Common myeloid progenitor, CD34-positive (primary cell): ENCODE data around the gene MBTD1.
A peak's percentile ranks its signal among the peaks of the same experiment; 100 is the strongest.
"Not testable (repeated sequence)": the region's sequence is repeated elsewhere in the genome, so short reads cannot be mapped to it uniquely, and the experiment has no call there.

Experiments used
- CTCF ChIA-PET: fragments of 350-600 bp; sonication (Branson Sonifier 250); formaldehyde crosslinking; loops from one replicate; lab custom pipeline; 2021; ENCODE audit warnings: antibody characterized with exemption; lab: Charles Lee
- POLR2A ChIA-PET: fragments of 350-600 bp; sonication (Branson Sonifier 250); formaldehyde crosslinking; loops from one replicate; lab custom pipeline; 2021; ENCODE audit warnings: antibody characterized with exemption; lab: Charles Lee
- DNase-seq, 3 donors: peaks; one replicate each; pipeline versions ENCODE4 v3.0.0 to v3.0.0-alpha.2; 2013
- H3K27ac ChIP-seq, 2 experiments: 1 replicate in 1 of 2; 2 replicates in 1 of 2; pipeline ENCODE4 v1.7.0; 2013; ENCODE audit warnings: inconsistent platforms in 2 of 2, low read length in 2 of 2, mild to moderate bottlenecking in 2 of 2, low read depth in 1 of 2, moderate library complexity in 1 of 2; ENCODE audit not compliant: severe bottlenecking in 2 of 2, insufficient read depth in 1 of 2, poor library complexity in 1 of 2
- H3K27me3 ChIP-seq, 5 experiments: replicated peaks in 2 of 5; 1 replicate in 3 of 5; 2 replicates in 2 of 5; pipeline versions ENCODE4 v1.6.1 to v1.7.0; 2013; ENCODE audit warnings: low read length in 4 of 5, mild to moderate bottlenecking in 2 of 5, moderate library complexity in 2 of 5, inconsistent platforms in 1 of 5; ENCODE audit not compliant: insufficient read depth in 5 of 5, control insufficient read depth in 4 of 5
- H3K36me3 ChIP-seq, 4 experiments: 1 replicate in 2 of 4; 2 replicates in 2 of 4; pipeline versions ENCODE4 v1.6.1 to v1.7.0; 2013; ENCODE audit warnings: low read length in 3 of 4, control low read depth in 1 of 4, mild to moderate bottlenecking in 1 of 4; ENCODE audit not compliant: control insufficient read depth in 4 of 4, insufficient read depth in 4 of 4
- H3K4me1 ChIP-seq, 4 experiments: 1 replicate in 3 of 4; 2 replicates in 1 of 4; pipeline versions ENCODE4 v1.6.1 to v1.7.1; 2013; ENCODE audit warnings: low read length in 3 of 4, mild to moderate bottlenecking in 3 of 4, control low read depth in 1 of 4, inconsistent platforms in 1 of 4, moderate library complexity in 1 of 4; ENCODE audit not compliant: control insufficient read depth in 4 of 4, insufficient read depth in 4 of 4; ENCODE audit errors: control extremely low read depth in 1 of 4
- H3K4me3 ChIP-seq, 7 experiments: 1 replicate in 4 of 7; 2 replicates in 3 of 7; pipeline versions ENCODE4 v1.5.1 to v1.7.0; 2013; ENCODE audit warnings: mild to moderate bottlenecking in 7 of 7, low read length in 6 of 7, moderate library complexity in 6 of 7, inconsistent platforms in 2 of 7, low read depth in 2 of 7, control low read depth in 1 of 7; ENCODE audit not compliant: insufficient read depth in 4 of 7, control insufficient read depth in 1 of 7; ENCODE audit errors: extremely low read depth in 1 of 7
- H3K9me3 ChIP-seq, 5 experiments: 1 replicate in 4 of 5; 2 replicates in 1 of 5; pipeline versions ENCODE4 v1.6.1 to v1.7.1; 2013; ENCODE audit warnings: low read length in 4 of 5, mild to moderate bottlenecking in 2 of 5, inconsistent platforms in 1 of 5, low read depth in 1 of 5, moderate library complexity in 1 of 5; ENCODE audit not compliant: control insufficient read depth in 4 of 5, insufficient read depth in 2 of 5; ENCODE audit errors: control extremely low read depth in 1 of 5
- WGBS: methylation state at CpG from one replicate; pipeline ENCODE4 v1.1.5; 2013; ENCODE audit not compliant: insufficient coverage; 5-methylcytosine and 5-hydroxymethylcytosine counted together

MBTD1 gene

GRCh38 chr17:51238255-51238887 lies 21.5 kb downstream of the MBTD1 start:
- no peaks in the 10 kb centered on the region for H3K9me3 ChIP-seq
- peak overlapping the region in 6 of 7 experiments; percentile 16 to 67 (median 47) for H3K4me3 ChIP-seq
- peak; percentile 29 to 73 (median 66) for DNase-seq
- no peaks in the 10 kb centered on the region for H3K27me3 ChIP-seq
- peaks cover 0 to 9% (median 2%) of the 10 kb centered on the region in 4 experiments for H3K36me3 ChIP-seq
- 0% methylated on average over 4 of the region's 6 CpGs for WGBS
- CTCF ChIA-PET: interaction anchor here (1.5 kb wide), 1 partner anchor 9 kb away, joined by 4 read pairs; no protein-coding TSS in a partner anchor
- H3K27ac ChIP-seq: peak overlapping the region in 1 of 2 experiments; percentile 65
- H3K4me1 ChIP-seq: peaks cover 5 to 14% (median 8%) of the 10 kb centered on the region in 4 experiments
- POLR2A ChIA-PET: interaction anchor here (0.9 kb wide), 1 partner anchor 22 kb away, joined by 4 read pairs; the partner anchor contains the start of gene UTP18

GRCh38 chr17:51234162-51234561 lies 25.7 kb downstream of the MBTD1 start:
- POLR2A ChIA-PET: no interaction called here
- Histone ChIP-seq H3K9me3 (no peaks in the 10 kb centered on the region), H3K4me3 (no peak overlapping the region), H3K27ac (no peak overlapping the region), H3K36me3 (peaks cover 0 to 10% (median 2%) of the 10 kb centered on the region in 4 experiments), H3K4me1 (peaks cover 5 to 14% (median 8%) of the 10 kb centered on the region in 4 experiments), H3K27me3 (no peaks in the 10 kb centered on the region)
- CTCF ChIA-PET: no interaction called here
- 100% methylated on average over 3 of the region's 6 CpGs for WGBS
- no peak for DNase-seq

GRCh38 chr17:51231999-51232398 lies 27.9 kb downstream of the MBTD1 start:
- H3K9me3 ChIP-seq: no peaks in the 10 kb centered on the region
- no peaks in the 10 kb centered on the region for H3K27me3 ChIP-seq
- no peak overlapping the region for H3K4me3 ChIP-seq
- peaks cover 0 to 7% (median 0%) of the 10 kb centered on the region in 4 experiments for H3K4me1 ChIP-seq
- CTCF ChIA-PET: no interaction called here
- WGBS: 79% methylated on average over 2 of the region's 4 CpGs
- H3K27ac ChIP-seq: no peak overlapping the region
- no peak for DNase-seq
- POLR2A ChIA-PET: no interaction called here
- peaks cover 0 to 8% (median 2%) of the 10 kb centered on the region in 4 experiments for H3K36me3 ChIP-seq

- no peaks in the 10 kb centered on the region for H3K9me3 ChIP-seq
- no peak for DNase-seq
- H3K4me1 ChIP-seq: peaks cover 0 to 7% (median 3%) of the 10 kb centered on the region in 4 experiments
- peaks cover 0 to 5% (median 0%) of the 10 kb centered on the region in 4 experiments for H3K36me3 ChIP-seq
- POLR2A ChIA-PET: no interaction called here
- no peaks in the 10 kb centered on the region for H3K27me3 ChIP-seq
- no peak overlapping the region for H3K27ac ChIP-seq
- no peak overlapping the region for H3K4me3 ChIP-seq
- 94% methylated on average over 3 of the region's 4 CpGs for WGBS
- CTCF ChIA-PET: interaction anchor here (1.5 kb wide), 1 partner anchor 24 kb away, joined by 3 read pairs; no protein-coding TSS in a partner anchor
These were observed 29.5 kb downstream of the MBTD1 start for GRCh38 chr17:51230306-51230705.

- WGBS: 94% methylated on average over 2 of the region's 3 CpGs
- POLR2A ChIA-PET: no interaction called here
- Histone ChIP-seq H3K4me1 (peaks cover 0 to 8% (median 7%) of the 10 kb centered on the region in 4 experiments), H3K27me3 (no peaks in the 10 kb centered on the region), H3K36me3 (peaks cover 0 to 4% (median 0%) of the 10 kb centered on the region in 4 experiments), H3K4me3 (no peak overlapping the region), H3K9me3 (no peaks in the 10 kb centered on the region), H3K27ac (no peak overlapping the region)
- no peak for DNase-seq
- CTCF ChIA-PET: interaction anchor here (1.5 kb wide), 1 partner anchor 23 kb away, joined by 3 read pairs; no protein-coding TSS in a partner anchor
These were observed 30.0 kb downstream of the MBTD1 start for GRCh38 chr17:51229889-51230288.

- H3K9me3 ChIP-seq: no peaks in the 10 kb centered on the region
- no peak overlapping the region for H3K27ac ChIP-seq
- no peaks in the 10 kb centered on the region for H3K27me3 ChIP-seq
- DNase-seq: peak in 2 of 3 donors; percentile 6 to 15
- H3K4me3 ChIP-seq: no peak overlapping the region
- ChIA-PET POLR2A (interaction anchor here (0.7 kb wide), 1 partner anchor 33 kb away, joined by 3 read pairs; no protein-coding TSS in a partner anchor), CTCF (interaction anchor here (0.6 to 1.1 kb wide), 2 partner anchors 13 to 34 kb away, joined by 3 read pairs; no protein-coding TSS in a partner anchor)
- no CpG with 5 or more reads among the region's 4 CpGs for WGBS
- peaks cover 4 to 10% (median 9%) of the 10 kb centered on the region in 4 experiments for H3K36me3 ChIP-seq
- peaks cover 0 to 18% (median 12%) of the 10 kb centered on the region in 4 experiments for H3K4me1 ChIP-seq
These were observed 31.7 kb downstream of the MBTD1 start for GRCh38 chr17:51228161-51228560.

- POLR2A ChIA-PET, H3K27me3 ChIP-seq, DNase-seq, H3K9me3 ChIP-seq, H3K4me3 ChIP-seq: not testable (repeated sequence)
- H3K4me1 ChIP-seq: peaks cover 0 to 18% (median 12%) of the 10 kb centered on the region in 4 experiments
- H3K36me3 ChIP-seq: peaks cover 10 to 27% (median 22%) of the 10 kb centered on the region in 4 experiments
- peak overlapping the region in 1 of 2 experiments; percentile 44 for H3K27ac ChIP-seq
- 96% methylated on average over 5 of the region's 7 CpGs for WGBS
- CTCF ChIA-PET: interaction anchor here (2.1 kb wide), 1 partner anchor 32 kb away, joined by 4 read pairs; no protein-coding TSS in a partner anchor
These were observed 34.3 kb downstream of the MBTD1 start for GRCh38 chr17:51225523-51225922.
